ENCODE measurements around the gene ARID5A. TPM values are rescaled to one million over a fixed set of nuclear protein-coding genes. Genes with fewer than 3 reads are reported as not detected.
A peak's percentile ranks its signal among the peaks of the same experiment; 100 is the strongest.

ARID5A gene
- total RNA-seq, 2 donors from 2014 or later, result 424 to 433 TPM

DNA sequence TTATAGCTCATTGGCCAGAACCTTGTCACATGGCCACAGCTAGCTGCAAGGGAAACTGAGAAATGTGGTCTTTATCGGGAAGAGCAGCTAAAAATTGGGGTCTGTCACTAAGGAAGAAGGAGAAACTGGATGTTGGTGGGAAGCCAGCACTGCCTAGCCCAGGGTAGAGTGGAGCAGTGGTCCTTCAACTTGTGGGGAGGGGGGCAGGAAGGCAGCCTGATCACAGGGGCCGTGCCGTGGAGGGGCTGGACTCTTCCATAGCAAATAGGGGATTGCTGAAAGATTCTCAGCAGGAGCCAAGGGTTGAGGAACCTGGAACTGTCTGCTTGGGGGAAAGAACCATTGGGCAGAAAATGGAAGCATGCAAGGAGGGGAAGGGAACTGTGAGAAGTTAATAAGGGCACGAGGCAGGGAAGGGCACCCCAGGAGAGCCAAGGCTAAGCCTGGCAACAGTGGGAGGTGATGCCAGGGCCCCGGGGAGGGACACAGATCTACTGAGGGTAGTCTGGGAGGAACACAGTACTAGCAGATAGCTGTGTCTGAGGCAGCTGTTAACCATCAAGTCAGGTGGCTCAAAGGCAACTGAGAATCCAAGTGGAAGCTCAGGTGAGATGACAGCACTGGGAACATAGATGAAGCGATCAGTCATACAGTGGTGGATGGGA is 25.5 kb upstream of the ARID5A start:
- Mint-ChIP-seq H3K9me3 (no peaks in the 10 kb centered on the region), H3K27me3 (ENCODE audit: low read depth) (peaks cover 23% of the 10 kb centered on the region), H3K36me3 (ENCODE audit: insufficient read depth in 2 of 2) (peaks cover 3% of the 10 kb centered on the region in 2 donors), H3K27ac (no peak overlapping the region), H3K4me3 (peak overlapping the region; percentile 32 to 41), H3K4me1 (ENCODE audit: low read depth) (peaks cover 60% of the 10 kb centered on the region)
- DNase-seq (no peak), ATAC-seq (replicated peaks in 1 of 2) (no peak)

DNA sequence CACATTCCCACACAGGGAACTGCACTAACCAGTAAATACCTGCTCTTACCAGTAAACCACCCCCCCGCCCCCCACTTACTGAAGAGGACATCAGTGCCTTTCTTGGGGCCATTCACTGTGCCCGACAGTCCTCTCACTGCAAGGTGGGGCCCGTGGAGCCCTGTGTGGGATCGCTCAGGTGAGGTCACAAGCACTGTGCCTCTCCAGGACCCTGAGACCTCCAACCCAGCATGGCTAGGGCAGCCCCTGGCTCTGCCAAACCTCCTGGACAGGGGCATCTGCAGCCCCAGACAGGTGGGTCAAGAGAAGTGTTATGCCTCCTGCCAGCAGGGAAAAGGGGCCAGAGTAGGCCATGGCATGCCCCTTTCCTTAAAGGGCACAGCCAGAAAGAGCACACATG is 24.7 kb upstream of the ARID5A start:
- peaks cover 60% of the 10 kb centered on the region for H3K4me1 Mint-ChIP-seq (ENCODE audit: low read depth)
- no peak overlapping the region for H3K27ac Mint-ChIP-seq
- no peak for DNase-seq
- no peak overlapping the region for H3K4me3 Mint-ChIP-seq
- peaks cover 6 to 10% of the 10 kb centered on the region in 2 donors for H3K36me3 Mint-ChIP-seq (ENCODE audit: insufficient read depth in 2 of 2)
- ATAC-seq (replicated peaks in 1 of 2), result no peak
- no peaks in the 10 kb centered on the region for H3K9me3 Mint-ChIP-seq
- peaks cover 23% of the 10 kb centered on the region for H3K27me3 Mint-ChIP-seq (ENCODE audit: low read depth)

DNA sequence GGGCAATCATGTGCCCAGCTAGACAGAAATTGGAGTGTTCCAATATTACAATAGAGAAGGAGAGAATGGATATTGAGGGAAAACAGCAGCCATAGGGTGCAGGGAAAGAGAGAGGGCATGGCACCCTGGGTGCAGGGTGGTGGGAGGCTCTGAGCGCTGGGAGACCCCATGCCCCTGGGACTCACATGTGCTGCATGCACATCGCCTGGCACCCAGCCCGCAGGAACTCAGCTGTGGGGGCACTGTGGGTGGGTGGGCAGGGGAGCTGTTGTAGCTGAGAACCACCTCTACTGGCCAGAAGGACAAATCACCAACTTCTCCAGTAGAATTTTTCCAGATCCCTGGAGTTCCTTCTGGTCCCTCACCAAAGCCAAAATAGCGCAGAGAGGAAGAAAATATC is 24.2 kb upstream of the ARID5A start:
- peaks cover 8 to 14% of the 10 kb centered on the region in 2 donors for H3K36me3 Mint-ChIP-seq (ENCODE audit: insufficient read depth in 2 of 2)
- ATAC-seq (replicated peaks in 1 of 2) (no peak), DNase-seq (no peak)
- peaks cover 57% of the 10 kb centered on the region for H3K4me1 Mint-ChIP-seq (ENCODE audit: low read depth)
- H3K27me3 Mint-ChIP-seq (ENCODE audit: low read depth), result peaks cover 23% of the 10 kb centered on the region
- no peak overlapping the region for H3K27ac Mint-ChIP-seq
- H3K9me3 Mint-ChIP-seq, result peaks cover 0 to 2% of the 10 kb centered on the region in 2 donors
- no peak overlapping the region for H3K4me3 Mint-ChIP-seq

DNA sequence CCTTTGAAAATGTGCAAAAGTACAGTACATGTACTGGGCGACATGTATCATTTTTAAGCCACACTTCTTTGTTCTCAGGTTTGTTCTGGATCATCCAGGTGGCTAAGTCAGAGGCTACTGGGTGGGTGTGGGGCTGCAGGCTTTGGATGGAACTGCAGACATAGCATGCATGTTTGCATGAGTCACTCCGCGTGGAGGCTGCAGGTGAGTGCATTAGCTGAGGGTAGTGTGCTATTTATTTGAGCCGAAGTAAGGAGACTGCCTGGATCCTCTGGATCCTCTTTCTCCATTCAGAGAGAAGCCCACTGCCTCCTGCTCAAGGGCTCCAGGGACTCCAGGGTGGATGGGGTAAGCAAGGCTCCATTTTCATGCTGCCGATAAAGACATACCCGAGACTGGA is 22.0 kb upstream of the ARID5A start:
- peaks cover 4 to 5% of the 10 kb centered on the region in 2 donors for H3K9me3 Mint-ChIP-seq
- peaks cover 10 to 24% of the 10 kb centered on the region in 2 donors for H3K36me3 Mint-ChIP-seq (ENCODE audit: insufficient read depth in 2 of 2)
- H3K27ac Mint-ChIP-seq, result no peak overlapping the region
- ATAC-seq (replicated peaks in 1 of 2), result no peak
- peaks cover 15% of the 10 kb centered on the region for H3K27me3 Mint-ChIP-seq (ENCODE audit: low read depth)
- H3K4me3 Mint-ChIP-seq, result no peak overlapping the region
- DNase-seq, result no peak
- peaks cover 44% of the 10 kb centered on the region for H3K4me1 Mint-ChIP-seq (ENCODE audit: low read depth)

DNA sequence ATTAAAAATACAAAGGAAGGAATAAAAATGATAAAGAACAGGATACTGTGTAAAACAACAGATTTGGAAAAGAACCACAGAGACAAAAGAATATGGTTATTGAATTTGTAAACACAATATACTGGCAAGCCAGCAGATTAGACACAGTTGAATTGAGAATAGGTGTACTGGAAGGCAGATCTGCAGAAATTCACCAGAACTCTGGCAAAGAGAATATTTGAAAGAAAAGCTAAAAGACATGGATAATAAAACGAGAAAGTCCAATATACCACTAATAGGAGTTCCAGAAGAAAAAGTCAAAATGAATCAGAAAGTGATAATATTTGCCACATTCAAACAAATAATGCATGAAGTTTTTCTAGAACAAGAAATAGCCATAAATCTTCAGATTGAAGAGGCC is 19.5 kb upstream of the ARID5A start:
- Mint-ChIP-seq H3K27ac (no peak overlapping the region), H3K36me3 (ENCODE audit: insufficient read depth in 2 of 2) (peaks cover 10 to 24% of the 10 kb centered on the region in 2 donors), H3K4me1 (ENCODE audit: low read depth) (peaks cover 36% of the 10 kb centered on the region), H3K4me3 (no peak overlapping the region), H3K27me3 (ENCODE audit: low read depth) (no peaks in the 10 kb centered on the region), H3K9me3 (peaks cover 4 to 5% of the 10 kb centered on the region in 2 donors)
- DNase-seq (no peak), ATAC-seq (replicated peaks in 1 of 2) (no peak)

DNA sequence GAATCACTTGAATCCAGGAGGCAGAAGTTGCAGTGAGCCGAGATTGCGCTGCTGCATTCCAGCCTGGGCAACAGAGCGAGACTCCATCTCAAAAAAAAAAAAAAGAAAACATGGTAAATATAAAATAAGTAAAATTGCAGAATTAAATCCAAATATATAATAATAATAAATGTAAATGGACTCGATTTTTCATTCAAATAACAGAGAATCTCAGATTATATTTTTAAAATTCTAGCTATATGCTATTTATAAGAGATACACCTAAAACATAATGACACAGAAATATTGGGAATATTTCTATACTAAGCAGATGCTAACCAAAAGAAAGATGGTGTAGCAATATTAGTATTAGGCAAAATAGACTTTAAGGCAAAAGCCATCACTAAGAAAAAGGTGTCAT is 16.3 kb upstream of the ARID5A start:
- DNase-seq, result no peak
- H3K36me3 Mint-ChIP-seq (ENCODE audit: insufficient read depth in 2 of 2), result peaks cover 10 to 24% of the 10 kb centered on the region in 2 donors
- no peak overlapping the region for H3K4me3 Mint-ChIP-seq
- peaks cover 4 to 5% of the 10 kb centered on the region in 2 donors for H3K9me3 Mint-ChIP-seq
- H3K27me3 Mint-ChIP-seq (ENCODE audit: low read depth), result no peaks in the 10 kb centered on the region
- no peak for ATAC-seq (replicated peaks in 1 of 2)
- peaks cover 54% of the 10 kb centered on the region for H3K4me1 Mint-ChIP-seq (ENCODE audit: low read depth)
- H3K27ac Mint-ChIP-seq, result no peak overlapping the region

DNA sequence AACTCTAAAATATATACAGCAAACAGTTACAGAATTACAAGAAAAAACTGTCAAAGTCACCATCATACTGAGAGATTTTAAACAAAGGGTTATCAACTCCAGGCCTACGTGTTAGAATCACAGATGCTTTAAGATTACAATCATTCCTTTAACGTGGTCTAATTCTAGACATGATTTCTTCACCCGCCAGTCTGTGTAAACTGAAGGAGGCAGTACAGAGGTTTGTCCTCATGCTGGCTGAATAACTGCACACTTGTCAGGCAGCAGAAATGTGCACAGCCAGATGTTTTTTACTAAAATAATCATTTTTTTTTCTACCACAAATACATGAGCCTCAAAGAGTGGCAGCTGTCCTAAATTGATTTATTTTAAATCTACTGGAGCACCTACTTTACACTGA is 15.9 kb upstream of the ARID5A start:
- Mint-ChIP-seq H3K9me3 (peaks cover 4 to 5% of the 10 kb centered on the region in 2 donors), H3K27me3 (ENCODE audit: low read depth) (no peaks in the 10 kb centered on the region), H3K4me1 (ENCODE audit: low read depth) (peaks cover 59% of the 10 kb centered on the region), H3K4me3 (no peak overlapping the region), H3K36me3 (ENCODE audit: insufficient read depth in 2 of 2) (peaks cover 10 to 24% of the 10 kb centered on the region in 2 donors), H3K27ac (peak overlapping the region; percentile 83)
- ATAC-seq (replicated peaks in 1 of 2) (no peak), DNase-seq (no peak)

DNA sequence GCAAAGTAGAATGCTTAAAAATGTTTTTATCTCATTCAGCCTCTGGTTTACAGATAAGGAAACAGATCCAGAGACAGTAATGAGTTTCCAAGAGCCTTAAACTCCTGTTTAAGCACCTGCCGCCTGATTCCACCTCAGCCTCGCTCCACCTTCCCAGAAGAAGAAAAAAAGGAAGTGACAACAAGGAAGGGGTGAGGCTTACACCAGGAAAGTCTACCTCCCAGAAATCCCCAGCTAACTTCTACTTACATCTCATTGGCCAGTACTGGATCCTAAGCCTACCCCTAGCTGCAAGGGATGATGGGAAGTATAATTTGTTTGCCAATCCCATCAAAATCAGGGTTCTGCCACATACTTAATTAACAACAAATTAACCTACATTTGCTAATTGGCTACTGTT is 15.3 kb upstream of the ARID5A start:
- Mint-ChIP-seq H3K27me3 (ENCODE audit: low read depth) (no peaks in the 10 kb centered on the region), H3K4me1 (ENCODE audit: low read depth) (peaks cover 64% of the 10 kb centered on the region), H3K4me3 (peak overlapping the region; percentile 4 to 48), H3K36me3 (ENCODE audit: insufficient read depth in 2 of 2) (peaks cover 7 to 20% of the 10 kb centered on the region in 2 donors), H3K9me3 (peaks cover 4 to 5% of the 10 kb centered on the region in 2 donors), H3K27ac (peak overlapping the region; percentile 55)
- ATAC-seq (replicated peaks in 1 of 2), result no peak
- DNase-seq, result no peak

DNA sequence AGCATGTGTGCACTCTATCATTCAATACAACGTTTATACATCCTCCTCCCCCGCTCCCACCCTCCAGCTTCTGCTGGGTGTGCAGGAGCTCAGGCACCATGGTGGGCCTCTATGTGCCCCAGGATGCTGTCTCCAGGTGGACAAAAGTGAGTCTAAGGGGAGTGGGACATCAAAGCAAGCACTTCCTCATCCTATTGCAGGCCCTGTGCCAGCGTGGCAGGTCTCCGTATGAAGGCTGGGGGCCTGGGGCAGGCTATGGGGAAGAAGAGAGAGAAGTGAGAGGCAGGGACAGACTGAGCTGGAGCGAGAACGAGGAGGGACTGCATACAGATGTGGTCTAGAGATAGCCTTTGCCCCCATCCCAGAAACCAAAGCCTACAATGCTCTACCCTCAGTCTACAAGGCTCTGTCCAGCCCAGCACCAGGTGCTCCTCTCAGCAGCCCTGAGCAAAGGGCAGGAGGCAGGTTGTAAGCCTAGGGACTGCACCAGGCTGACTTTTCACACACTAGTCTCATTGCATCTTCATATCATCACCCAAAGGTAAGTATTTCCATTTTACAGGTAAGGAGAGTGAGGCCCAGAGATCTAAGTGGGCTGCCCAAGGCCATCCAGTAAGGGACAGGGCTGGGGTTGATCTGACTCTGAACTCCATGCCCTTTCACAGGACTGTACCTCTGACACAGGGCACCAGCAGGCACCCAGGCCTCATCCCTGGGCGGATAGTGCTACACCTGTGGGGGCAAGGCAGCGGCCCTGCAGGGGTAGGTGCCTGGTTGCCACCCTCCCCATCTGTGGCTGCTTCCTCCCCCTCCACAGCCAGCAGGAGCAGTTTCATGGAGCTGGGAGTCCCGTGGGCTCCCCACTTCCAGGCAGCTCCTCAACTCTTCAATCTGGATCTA is 14.0 kb upstream of the ARID5A start:
- Mint-ChIP-seq H3K36me3 (ENCODE audit: insufficient read depth in 2 of 2) (peaks cover 2 to 7% of the 10 kb centered on the region in 2 donors), H3K27ac (no peak overlapping the region), H3K27me3 (ENCODE audit: low read depth) (no peaks in the 10 kb centered on the region), H3K4me1 (ENCODE audit: low read depth) (peaks cover 74% of the 10 kb centered on the region), H3K4me3 (peak overlapping the region; percentile 2 to 60), H3K9me3 (peaks cover 2 to 5% of the 10 kb centered on the region in 2 donors)
- ATAC-seq (replicated peaks in 1 of 2) (no peak), DNase-seq (no peak)

DNA sequence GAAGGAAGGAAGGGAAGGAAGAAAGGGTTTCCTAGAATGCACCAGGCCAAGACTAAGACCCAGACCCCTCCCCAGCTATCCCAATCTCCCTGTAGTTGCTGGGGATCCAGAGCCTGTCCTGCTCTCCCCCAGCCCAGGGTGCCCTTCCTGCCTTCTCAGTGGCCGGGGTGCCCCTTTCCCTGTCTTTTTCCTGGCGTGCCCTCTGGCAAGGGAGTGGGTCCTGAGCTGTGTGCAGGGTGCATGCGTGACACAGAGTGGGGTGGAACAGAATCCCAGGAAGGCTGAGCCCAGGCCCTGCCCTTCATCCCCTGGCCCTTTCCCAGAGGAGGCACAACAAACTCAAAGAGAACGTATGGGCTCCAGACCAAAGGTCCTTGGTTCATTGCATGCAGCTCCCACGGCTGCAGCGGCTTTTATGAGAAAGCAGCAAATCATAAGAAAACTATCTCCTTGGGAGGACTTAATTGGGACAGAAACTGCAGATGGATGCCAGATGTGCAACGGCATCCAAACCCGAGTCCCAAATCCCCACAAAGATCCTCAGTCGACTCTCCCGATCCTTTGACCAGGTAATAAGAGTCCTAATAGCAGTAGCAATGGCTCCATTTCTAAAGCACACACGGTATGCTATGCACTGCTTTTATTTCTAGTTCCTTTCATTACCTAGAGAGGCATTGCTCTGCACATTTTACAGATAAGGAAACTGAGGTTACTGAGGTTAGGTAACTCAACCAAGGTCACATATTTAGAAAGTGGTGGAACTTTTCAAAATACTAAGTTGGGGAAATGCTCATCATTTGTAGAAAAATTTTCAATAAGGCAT is 12.7 kb upstream of the ARID5A start:
- Mint-ChIP-seq H3K27ac (peak overlapping the region; percentile 84), H3K36me3 (ENCODE audit: insufficient read depth in 2 of 2) (no peaks in the 10 kb centered on the region), H3K4me3 (peak overlapping the region; percentile 74 to 76), H3K27me3 (ENCODE audit: low read depth) (no peaks in the 10 kb centered on the region), H3K9me3 (no peaks in the 10 kb centered on the region), H3K4me1 (ENCODE audit: low read depth) (peaks cover 79% of the 10 kb centered on the region)
- ATAC-seq (replicated peaks in 1 of 2) (peak; percentile 23 to 34), DNase-seq (no peak)

DNA sequence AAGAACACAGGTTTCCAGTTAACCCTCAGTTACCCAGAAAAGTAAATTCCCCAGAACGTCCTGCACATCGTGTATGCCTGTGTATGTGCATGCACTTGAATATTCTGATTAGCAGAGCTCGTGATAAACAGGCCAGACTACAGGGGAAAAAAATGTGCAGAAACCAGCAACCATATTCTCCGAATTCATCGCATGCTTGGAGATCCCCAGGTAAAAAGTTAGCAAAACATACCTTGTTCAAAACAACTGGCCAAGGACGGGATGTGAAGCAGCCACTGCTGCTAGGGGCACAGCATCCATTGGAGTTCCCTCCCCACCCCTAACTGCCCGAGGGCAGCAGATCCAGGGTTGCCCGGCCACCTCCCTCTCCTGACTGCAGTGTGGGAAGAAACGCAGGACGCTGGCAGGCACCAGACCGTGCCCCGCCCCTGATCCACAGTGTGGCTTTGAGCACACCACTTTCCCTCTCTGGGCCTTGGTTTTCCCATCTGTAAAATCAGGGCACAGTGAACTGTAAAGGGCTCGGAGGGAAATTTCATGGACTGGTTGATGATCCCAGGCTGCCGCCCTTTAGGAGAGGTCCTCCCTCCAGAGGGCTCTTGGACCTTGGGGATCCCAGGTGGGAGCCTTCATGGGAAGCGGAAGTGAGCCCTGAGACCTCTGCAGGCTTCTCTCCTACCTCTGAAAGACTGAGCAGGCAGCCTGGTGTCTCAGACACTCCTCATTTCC is 11.9 kb upstream of the ARID5A start:
- peaks cover 86% of the 10 kb centered on the region for H3K4me1 Mint-ChIP-seq (ENCODE audit: low read depth)
- H3K27ac Mint-ChIP-seq, result peak overlapping the region; percentile 84
- no peaks in the 10 kb centered on the region for H3K36me3 Mint-ChIP-seq (ENCODE audit: insufficient read depth in 2 of 2)
- DNase-seq (peak; percentile 53), ATAC-seq (replicated peaks in 1 of 2) (peak; percentile 48 to 50)
- no peaks in the 10 kb centered on the region for H3K9me3 Mint-ChIP-seq
- peak overlapping the region; percentile 74 to 76 for H3K4me3 Mint-ChIP-seq
- no peaks in the 10 kb centered on the region for H3K27me3 Mint-ChIP-seq (ENCODE audit: low read depth)

DNA sequence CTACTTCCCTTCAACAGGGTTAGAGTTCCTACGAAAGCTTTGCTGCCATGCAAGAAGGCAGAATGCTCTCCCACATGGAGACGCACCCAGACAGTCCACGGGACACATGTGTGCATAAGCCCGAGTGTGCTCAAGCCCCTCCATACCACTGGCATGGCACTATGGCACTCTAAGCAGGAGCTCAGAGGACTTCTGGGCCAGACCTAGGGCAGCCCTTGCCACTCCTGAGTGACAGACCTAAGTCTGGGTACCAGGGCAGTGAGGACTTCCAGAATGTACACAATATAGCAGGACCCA is 11.4 kb upstream of the ARID5A start:
- Mint-ChIP-seq H3K9me3 (no peaks in the 10 kb centered on the region), H3K4me3 (peak overlapping the region; percentile 43 to 76), H3K27ac (peak overlapping the region; percentile 84), H3K36me3 (ENCODE audit: insufficient read depth in 2 of 2) (no peaks in the 10 kb centered on the region), H3K27me3 (ENCODE audit: low read depth) (no peaks in the 10 kb centered on the region), H3K4me1 (ENCODE audit: low read depth) (peaks cover 92% of the 10 kb centered on the region)
- ATAC-seq (replicated peaks in 1 of 2) (no peak), DNase-seq (no peak)

All from activated T-cell treated with anti-CD3 and anti-CD28 coated beads, Interleukin-2, amount 50 U/mL, for 72 hours (primary cell).